ENCODE results near the gene DNAJC1. TPM values are rescaled to one million over a fixed set of nuclear protein-coding genes. Genes with fewer than 3 reads are reported as not detected.

The DNAJC1 gene, protein sequence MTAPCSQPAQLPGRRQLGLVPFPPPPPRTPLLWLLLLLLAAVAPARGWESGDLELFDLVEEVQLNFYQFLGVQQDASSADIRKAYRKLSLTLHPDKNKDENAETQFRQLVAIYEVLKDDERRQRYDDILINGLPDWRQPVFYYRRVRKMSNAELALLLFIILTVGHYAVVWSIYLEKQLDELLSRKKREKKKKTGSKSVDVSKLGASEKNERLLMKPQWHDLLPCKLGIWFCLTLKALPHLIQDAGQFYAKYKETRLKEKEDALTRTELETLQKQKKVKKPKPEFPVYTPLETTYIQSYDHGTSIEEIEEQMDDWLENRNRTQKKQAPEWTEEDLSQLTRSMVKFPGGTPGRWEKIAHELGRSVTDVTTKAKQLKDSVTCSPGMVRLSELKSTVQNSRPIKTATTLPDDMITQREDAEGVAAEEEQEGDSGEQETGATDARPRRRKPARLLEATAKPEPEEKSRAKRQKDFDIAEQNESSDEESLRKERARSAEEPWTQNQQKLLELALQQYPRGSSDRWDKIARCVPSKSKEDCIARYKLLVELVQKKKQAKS
- 32.4 and 33.0 TPM in 2 replicates for total RNA-seq

DNA sequence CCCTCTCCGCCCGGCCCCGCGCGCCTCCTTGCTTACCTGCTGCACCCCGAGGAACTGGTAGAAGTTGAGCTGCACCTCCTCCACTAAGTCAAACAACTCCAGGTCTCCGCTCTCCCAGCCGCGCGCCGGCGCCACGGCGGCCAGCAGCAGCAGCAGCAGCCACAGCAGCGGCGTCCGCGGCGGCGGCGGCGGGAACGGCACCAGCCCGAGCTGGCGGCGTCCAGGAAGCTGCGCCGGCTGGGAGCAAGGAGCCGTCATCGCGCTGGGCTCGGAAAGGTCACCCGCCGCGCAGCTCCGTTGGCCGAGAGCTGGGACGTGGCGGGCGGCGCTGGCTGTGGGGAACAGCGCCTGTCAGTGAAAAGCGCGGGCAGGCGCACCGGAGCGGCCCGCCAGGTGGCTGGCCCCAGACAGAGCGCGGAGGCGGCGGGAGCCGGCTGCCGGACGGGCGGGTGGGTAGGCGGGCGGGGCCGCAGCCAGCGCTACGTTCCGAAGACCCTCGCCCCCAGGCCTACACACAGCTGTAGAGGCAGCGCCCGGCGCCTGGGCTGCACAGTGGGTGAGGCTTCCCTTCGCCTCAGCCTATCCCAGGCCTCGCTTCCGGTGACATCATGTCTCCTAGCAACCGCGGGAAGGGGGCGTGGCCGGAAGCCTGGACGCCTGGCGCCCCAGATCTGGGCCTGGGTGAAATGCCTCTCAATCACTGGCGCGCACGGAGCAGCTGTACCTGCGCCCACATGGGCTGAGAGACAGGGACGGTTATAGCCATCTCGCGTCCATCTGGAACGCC lies at the start of gene DNAJC1:
DNAJC1 (minus strand) TSS at position 554 of the 787 bp plus-strand sequence; CDS start at position 258, 296 bp downstream.

Small RNAs within 50 kb of the gene (small RNA-seq; reads per million reads assigned to genes)
- gene RN7SKP219 (not detected), gene RN7SKP37 (not detected)

Other genes with a start within 250 kb of the DNAJC1 start
- gene EBLN1, start 214.3 kb upstream of the DNAJC1 start, total RNA-seq = not detected in 2 replicates